Endodermal cell (in vitro differentiated cells): ENCODE measurements around the gene S100A3. TPM values are rescaled to one million over a fixed set of nuclear protein-coding genes. Genes with fewer than 3 reads are reported as not detected.

Source experiments
- DNase-seq: peaks from one replicate; pipeline ENCODE4 v3.0.0-alpha.2; 2017
- H3K27ac ChIP-seq: 2 replicates; pipeline ENCODE4 v1.5.1; 2013; ENCODE audit warnings: mild to moderate bottlenecking, low read depth, low read length, moderate library complexity
- H3K27me3 ChIP-seq: 2 replicates; pipeline ENCODE4 v1.6.1; 2013; ENCODE audit warnings: mild to moderate bottlenecking, low read length, moderate library complexity; ENCODE audit not compliant: insufficient read depth, control insufficient read depth, poor library complexity, severe bottlenecking
- H3K36me3 ChIP-seq: 2 replicates; pipeline ENCODE4 v1.7.0; 2013; ENCODE audit warnings: mild to moderate bottlenecking, low read length, moderate library complexity; ENCODE audit not compliant: control insufficient read depth, insufficient read depth
- H3K4me1 ChIP-seq: one replicate; pipeline ENCODE4 v1.7.0; 2013; ENCODE audit warnings: low read length; ENCODE audit not compliant: control insufficient read depth, insufficient read depth
- H3K4me3 ChIP-seq: 2 replicates; pipeline ENCODE4 v1.5.1; 2013; ENCODE audit warnings: mild to moderate bottlenecking, low read length, moderate library complexity
- H3K9ac ChIP-seq: 2 replicates; pipeline ENCODE4 v1.6.1; 2013; ENCODE audit warnings: mild to moderate bottlenecking, low read length, moderate library complexity; ENCODE audit not compliant: poor library complexity, severe bottlenecking; ENCODE audit errors: extremely low read depth
- H3K9me3 ChIP-seq: 2 replicates; pipeline ENCODE4 v1.6.1; 2013; ENCODE audit warnings: mild to moderate bottlenecking, low read length, moderate library complexity; ENCODE audit not compliant: control insufficient read depth
- H3K27ac Mint-ChIP-seq: 2 replicates; pipeline ENCODE4 v1.8.0; 2020; ENCODE audit warnings: mixed read lengths
- H3K27me3 Mint-ChIP-seq: 2 replicates; pipeline ENCODE4 v1.8.0; 2021; ENCODE audit warnings: mild to moderate bottlenecking, mixed read lengths; ENCODE audit not compliant: insufficient read depth
- H3K36me3 Mint-ChIP-seq: 2 replicates; pipeline ENCODE4 v1.8.0; 2020; ENCODE audit warnings: low read depth, mixed read lengths
- H3K4me1 Mint-ChIP-seq: 2 replicates; pipeline ENCODE4 v1.8.0; 2020; ENCODE audit warnings: mixed read lengths
- H3K4me3 Mint-ChIP-seq: 2 replicates; pipeline ENCODE4 v1.8.0; 2020; ENCODE audit warnings: mild to moderate bottlenecking, moderate library complexity, mixed read lengths
- H3K9me3 Mint-ChIP-seq: 2 replicates; pipeline ENCODE4 v1.8.0; 2020; ENCODE audit warnings: mild to moderate bottlenecking, mixed read lengths
- WGBS, 2 experiments: methylation state at CpG; one replicate each; pipeline versions ENCODE4 v1.1.5 to v1.1.7; 2013; ENCODE audit warnings: missing lambda C conversion rate in 2 of 2, mixed read lengths in 1 of 2; ENCODE audit not compliant: insufficient coverage in 1 of 2, insufficient read length in 1 of 2; 5-methylcytosine and 5-hydroxymethylcytosine counted together
- total RNA-seq, 2 donors: library from RNA; stranded (reverse); fragmentation: NEBNext Ultra II Directional in 1 of 2; extraction: Animal tissue kit (Norgen Biotek cat#: 25700) in 1 of 2; gene quantifications; 2 replicates in 1 of 2; 3 replicates in 1 of 2; pipeline ENCODE4 v1.2.1, GENCODE V29; 2021
- TF ChIP-seq, protein P1 (sequence below): fragments of 200-600 bp; sonication (generic); conservative IDR thresholded peaks from 2 replicates; pipeline ENCODE4 v1.5.0; 2021; ENCODE audit warnings: antibody characterized with exemption, mild to moderate bottlenecking

Gene S100A3
- total RNA-seq, 2 donors from 2014 or later, result not detected

DNA sequence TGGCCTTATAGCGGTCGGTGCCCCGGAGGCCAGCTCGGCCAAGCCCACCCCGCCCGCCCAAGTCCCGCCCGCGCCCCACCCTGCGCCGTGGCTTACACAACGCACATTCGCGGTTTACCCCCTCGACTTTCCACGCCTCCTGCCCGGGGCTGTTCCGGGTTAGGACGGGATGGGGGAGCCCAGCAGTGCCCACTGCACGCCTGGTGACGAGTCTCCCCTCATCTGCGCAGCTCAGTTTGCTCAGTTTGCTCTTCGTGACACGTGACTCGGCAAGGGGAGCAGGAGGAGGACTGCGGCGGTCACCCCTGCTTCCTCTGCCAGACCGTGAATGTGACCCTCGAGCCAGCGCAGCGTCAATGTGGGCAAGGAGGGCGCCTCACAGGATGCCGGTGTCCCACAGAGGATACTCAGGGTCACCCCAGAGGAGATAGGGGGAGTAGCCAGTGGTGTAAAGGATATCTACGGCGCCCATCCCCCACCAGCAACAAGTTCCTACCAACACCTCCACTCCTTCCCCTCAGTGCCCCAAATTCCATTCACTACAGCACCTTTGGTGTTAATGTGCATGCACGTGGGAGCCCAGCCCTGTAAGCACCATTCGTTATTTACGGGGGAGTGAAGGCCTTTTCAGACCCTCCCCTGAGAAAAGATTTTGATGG lies 12.9 kb downstream of the S100A3 start:
- H3K9ac ChIP-seq, result no peak overlapping the region
- no peaks in the 10 kb centered on the region for H3K36me3 Mint-ChIP-seq
- H3K36me3 ChIP-seq, result no peaks in the 10 kb centered on the region
- H3K27me3 ChIP-seq, result peaks cover 9% of the 10 kb centered on the region
- H3K9me3 ChIP-seq, result no peaks in the 10 kb centered on the region
- peaks cover 6% of the 10 kb centered on the region for H3K4me1 ChIP-seq
- H3K9me3 Mint-ChIP-seq, result no peaks in the 10 kb centered on the region
- H3K27me3 Mint-ChIP-seq, result peaks cover 26% of the 10 kb centered on the region
- 63 to 69% methylated on average over 16 to 38 of the region's 38 CpGs for WGBS, 2 experiments
- peak; percentile 68 for DNase-seq
- peaks cover 27% of the 10 kb centered on the region for H3K4me1 Mint-ChIP-seq
- peak overlapping the region; percentile 59 for H3K4me3 Mint-ChIP-seq
- H3K27ac ChIP-seq, result no peak overlapping the region
- TF ChIP-seq, protein P1, sequence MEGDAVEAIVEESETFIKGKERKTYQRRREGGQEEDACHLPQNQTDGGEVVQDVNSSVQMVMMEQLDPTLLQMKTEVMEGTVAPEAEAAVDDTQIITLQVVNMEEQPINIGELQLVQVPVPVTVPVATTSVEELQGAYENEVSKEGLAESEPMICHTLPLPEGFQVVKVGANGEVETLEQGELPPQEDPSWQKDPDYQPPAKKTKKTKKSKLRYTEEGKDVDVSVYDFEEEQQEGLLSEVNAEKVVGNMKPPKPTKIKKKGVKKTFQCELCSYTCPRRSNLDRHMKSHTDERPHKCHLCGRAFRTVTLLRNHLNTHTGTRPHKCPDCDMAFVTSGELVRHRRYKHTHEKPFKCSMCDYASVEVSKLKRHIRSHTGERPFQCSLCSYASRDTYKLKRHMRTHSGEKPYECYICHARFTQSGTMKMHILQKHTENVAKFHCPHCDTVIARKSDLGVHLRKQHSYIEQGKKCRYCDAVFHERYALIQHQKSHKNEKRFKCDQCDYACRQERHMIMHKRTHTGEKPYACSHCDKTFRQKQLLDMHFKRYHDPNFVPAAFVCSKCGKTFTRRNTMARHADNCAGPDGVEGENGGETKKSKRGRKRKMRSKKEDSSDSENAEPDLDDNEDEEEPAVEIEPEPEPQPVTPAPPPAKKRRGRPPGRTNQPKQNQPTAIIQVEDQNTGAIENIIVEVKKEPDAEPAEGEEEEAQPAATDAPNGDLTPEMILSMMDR, result no peak
- H3K27ac Mint-ChIP-seq, result peak overlapping the region; percentile 31
- no peak overlapping the region for H3K4me3 ChIP-seq

DNA sequence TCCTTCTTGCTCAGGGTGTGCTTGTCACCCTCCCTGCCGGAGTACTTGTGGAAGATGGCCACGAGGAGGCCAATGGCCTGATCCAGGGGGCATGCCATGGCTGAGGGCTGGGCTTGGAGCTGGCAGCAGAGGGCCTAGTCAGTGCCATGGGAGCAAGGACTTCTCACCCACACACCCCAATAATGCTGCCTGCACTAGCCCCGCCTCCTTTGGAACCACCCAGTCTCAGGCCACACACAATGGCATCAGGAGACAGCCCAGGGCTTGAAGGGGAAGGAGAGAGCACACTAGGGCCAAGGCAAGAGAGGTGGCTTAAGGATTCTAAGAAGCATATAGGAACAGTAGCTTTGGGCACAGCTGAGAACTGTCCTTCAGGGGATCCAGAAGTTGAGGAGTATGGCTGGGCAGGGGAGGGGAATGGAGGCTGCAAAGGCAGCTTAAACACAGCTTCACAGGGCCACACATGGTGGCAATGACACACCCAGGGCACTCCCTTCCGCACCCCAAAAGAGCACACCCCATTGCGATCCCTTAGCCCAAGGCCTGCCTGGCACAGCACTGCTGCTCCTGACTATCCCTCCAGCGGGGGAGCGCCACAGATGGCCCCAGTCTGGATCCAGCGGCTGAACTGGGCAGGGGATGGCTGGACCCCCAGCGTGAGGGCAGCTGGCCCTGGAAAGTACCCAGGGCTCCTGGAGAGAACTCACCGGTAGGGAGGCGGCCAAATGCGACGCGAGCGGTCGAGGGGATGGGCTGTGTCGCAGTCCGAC lies 13.6 kb downstream of the S100A3 start, which contains the start of gene S100A6:
S100A6 (minus strand) TSS at position 750 of the 770 bp plus-strand sequence; CDS start at position 98, 652 bp downstream.
- DNase-seq, result peak; percentile 51
- H3K27ac Mint-ChIP-seq, result peak within 1 kb of the TSS; percentile 31
- H3K36me3 Mint-ChIP-seq, result no peaks in the 10 kb centered on the region
- no peak within 1 kb of the TSS for H3K9ac ChIP-seq
- no peak within 1 kb of the TSS for H3K4me3 ChIP-seq
- peaks cover 9% of the 10 kb centered on the region for H3K27me3 ChIP-seq
- peaks cover 26% of the 10 kb centered on the region for H3K27me3 Mint-ChIP-seq
- H3K27ac ChIP-seq, result no peak within 1 kb of the TSS
- no peaks in the 10 kb centered on the region for H3K9me3 Mint-ChIP-seq
- 74 to 85% methylated on average over 6 to 18 of the region's 18 CpGs for WGBS, 2 experiments
- no peaks in the 10 kb centered on the region for H3K9me3 ChIP-seq
- no peaks in the 10 kb centered on the region for H3K36me3 ChIP-seq
- TF ChIP-seq, protein P1, result no peak
- H3K4me1 ChIP-seq, result peaks cover 6% of the 10 kb centered on the region
- H3K4me1 Mint-ChIP-seq, result peaks cover 27% of the 10 kb centered on the region
- peak within 1 kb of the TSS; percentile 59 for H3K4me3 Mint-ChIP-seq

DNA sequence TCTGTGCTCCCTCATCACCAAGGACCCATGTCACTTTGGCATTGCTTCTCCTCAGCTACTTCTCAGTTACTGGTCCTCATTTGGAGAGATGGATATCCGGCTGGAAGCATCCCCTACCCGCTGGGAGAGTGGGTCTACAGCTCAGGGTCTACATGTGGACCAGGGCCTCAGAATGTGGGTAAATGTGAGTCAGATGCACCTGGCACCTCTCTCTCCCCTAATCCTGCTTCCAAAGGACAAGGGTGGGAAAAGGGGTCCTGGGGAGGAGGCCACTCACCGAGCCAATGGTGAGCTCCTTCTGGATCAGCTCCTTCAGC lies 14.2 kb downstream of the S100A3 start:
- Mint-ChIP-seq H3K36me3 (no peaks in the 10 kb centered on the region), H3K4me3 (no peak overlapping the region)
- TF ChIP-seq, protein P1, result no peak

More for the DNA sequence above, 14.2 kb downstream of the S100A3 start:
- no peak for DNase-seq
- H3K27me3 Mint-ChIP-seq, result peaks cover 26% of the 10 kb centered on the region
- Histone ChIP-seq H3K27me3 (peaks cover 9% of the 10 kb centered on the region), H3K4me3 (no peak overlapping the region), H3K4me1 (peaks cover 6% of the 10 kb centered on the region), H3K36me3 (no peaks in the 10 kb centered on the region), H3K9me3 (no peaks in the 10 kb centered on the region), H3K27ac (no peak overlapping the region), H3K9ac (no peak overlapping the region)
- H3K9me3 Mint-ChIP-seq, result no peaks in the 10 kb centered on the region
- peaks cover 27% of the 10 kb centered on the region for H3K4me1 Mint-ChIP-seq
- 92 to 100% methylated on average over 1 to 3 of the region's 3 CpGs for WGBS, 2 experiments
- no peak overlapping the region for H3K27ac Mint-ChIP-seq
